RKO (cell line): ENCODE results near the gene SLTM.
"Not testable (repeated sequence)": the region's sequence is repeated elsewhere in the genome, so short reads cannot be mapped to it uniquely, and the experiment has no call there.

Experiments
- DNase-seq: peaks from one replicate; pipeline ENCODE4 v3.0.0-alpha.2; 2016; ENCODE audit warnings: low spot score

Gene SLTM

DNA sequence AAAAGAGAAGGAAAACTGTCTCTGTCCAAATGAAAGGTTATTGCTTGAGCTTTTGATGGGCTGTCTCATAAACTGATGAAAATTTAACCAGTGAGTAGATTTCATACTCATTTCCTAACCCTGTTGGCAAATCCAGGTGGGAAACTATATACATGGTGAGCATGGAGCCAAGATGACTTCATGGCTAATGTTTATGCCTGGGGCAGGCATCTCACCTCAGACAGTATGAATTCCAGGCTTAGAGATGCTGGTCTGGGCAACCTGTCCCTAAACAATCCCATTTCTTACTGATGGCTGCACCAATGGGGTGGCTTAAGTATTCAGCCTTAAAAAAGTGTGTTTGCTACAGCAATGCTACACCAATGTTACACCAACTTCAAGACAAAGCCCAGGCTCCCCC is 58.1 kb downstream of the SLTM start:
- DNase-seq, result no peak

DNA sequence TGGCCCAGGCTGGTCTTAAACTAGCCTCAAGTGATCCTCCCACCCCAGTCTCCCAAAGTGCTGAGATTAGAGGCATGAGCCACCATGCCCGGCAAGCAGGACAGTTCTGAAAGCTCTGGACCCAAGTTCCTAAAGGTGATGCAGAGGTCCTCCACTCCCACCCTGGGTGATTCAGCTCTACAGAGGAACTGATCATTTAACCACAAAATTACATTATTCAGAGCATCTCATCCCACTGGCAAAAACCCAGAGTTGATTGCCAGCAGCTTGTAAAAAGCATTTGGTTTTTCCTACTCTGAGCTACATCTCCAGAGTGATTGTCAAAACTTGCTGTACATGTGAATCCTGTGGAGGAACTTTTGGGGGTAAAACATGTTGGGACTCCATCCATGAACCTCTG is 60.2 kb downstream of the SLTM start:
- DNase-seq, result peak; percentile 38

DNA sequence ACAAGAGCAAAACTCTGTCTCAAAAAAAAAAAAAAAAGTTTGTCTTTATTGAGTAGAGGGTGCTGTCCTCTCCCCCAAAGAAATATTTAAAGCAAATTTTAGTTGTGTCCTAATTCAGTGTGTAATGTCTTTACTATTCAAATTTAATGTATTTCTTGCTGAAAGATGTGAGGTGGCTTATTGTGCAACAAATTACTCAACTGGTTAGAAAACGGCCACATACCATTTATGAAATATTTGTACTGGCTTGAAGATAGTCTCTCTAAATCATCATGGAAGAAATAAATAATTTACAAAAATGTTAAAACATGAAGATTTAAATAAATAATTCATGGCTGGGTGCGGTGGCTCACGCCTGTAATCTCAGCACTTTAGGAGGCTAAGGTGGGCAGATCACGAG is 63.0 kb downstream of the SLTM start:
- DNase-seq, result no peak

DNA sequence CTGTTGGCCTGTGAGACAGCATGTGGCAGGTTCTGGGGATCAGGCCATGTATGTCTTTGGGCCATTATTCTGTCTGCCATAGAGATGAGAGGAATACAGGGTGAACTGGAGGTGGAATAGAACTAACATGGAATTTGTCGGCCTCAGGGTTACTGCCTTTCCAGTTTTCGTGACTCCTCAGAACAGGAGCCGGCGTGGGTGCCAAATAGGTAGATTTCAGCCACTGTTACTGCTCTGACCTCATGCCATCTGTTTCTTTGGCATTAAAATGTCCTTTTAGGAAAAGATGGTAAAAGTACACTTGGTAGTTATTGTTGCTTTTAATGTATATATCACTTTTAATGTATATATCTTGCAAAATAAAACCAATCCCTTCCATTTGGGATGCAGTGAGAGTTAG is 65.6 kb downstream of the SLTM start:
- no peak for DNase-seq

DNA sequence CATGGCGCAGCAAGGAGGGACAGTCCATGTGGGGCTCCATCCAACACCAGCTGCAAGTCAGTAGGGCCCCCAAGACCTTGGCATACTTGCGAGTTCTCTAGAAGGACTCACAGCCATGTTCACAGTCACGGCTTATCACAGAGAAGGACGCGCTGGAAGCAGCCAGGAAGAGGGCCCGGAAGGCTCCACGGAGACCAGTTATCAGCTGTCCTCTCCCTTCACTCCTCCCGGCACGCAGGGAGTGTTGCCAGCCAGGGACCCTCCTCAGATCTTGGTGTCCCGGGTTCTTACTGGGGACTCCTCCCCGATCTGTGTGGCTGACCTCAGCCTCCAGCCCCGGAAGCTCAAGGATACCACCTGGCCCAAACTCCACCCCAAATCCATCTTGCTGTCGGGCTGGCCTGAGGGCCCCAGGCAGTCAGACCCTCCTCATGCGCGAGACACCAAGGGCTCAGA is 68.0 kb downstream of the SLTM start:
- DNase-seq, result no peak

DNA sequence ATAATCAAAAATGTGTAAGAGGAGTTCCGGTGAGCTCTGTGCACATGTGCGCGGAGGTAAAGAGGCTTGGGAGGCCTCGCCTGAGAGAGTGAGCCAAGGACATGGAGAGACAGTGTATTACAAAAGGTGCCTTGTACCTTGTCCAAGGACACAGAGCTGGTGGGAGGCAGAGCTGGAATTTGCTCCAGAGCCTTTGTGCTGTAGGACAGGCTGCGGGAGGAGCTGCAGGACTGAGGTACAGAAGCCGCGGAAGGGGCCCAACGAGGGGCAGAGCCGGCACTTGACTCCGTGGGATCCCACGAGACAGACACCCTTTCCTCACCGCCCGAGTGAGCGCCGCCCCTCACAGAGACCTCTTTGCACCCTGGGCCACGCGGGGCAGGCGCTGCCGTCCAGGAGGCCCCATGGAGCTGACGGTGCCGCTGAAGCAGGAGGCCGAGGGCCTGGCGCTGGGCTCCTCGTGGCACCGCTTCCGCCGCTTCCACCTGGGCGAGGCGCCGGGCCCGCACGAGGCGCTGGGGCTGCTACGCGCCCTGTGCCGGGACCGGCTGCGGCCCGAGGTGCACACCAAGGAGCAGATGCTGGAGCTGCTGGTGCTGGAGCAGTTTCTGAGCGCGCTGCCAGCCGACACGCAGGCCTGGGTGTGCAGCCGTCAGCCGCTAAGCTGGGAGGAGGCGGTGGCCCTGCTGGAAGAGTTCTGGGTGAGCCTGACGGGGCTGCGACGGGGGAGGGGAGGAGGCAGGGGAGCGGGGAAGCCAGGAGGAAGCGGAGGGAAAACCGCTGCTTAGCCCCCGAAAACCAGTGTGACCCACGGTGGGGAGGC is 68.7 kb downstream of the SLTM start:
- no peak for DNase-seq

DNA sequence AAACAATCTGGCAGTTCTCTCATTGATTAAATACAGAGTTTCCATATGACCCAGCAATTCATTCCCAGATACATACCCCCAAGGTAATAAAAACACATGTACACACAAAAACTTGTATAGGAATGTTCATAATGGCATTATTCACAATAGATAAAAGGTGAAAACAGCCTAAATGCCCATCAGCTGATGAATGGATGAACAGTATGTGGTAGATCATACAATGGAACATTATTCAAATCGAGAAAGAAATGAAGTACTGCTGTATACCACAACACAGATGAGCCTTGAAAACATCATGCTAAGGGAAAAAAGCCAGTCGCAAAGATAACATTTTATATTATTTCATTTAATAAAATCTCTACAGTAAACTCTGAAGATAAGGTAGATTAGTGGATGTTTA is 71.2 kb downstream of the SLTM start:
- no peak for DNase-seq

DNA sequence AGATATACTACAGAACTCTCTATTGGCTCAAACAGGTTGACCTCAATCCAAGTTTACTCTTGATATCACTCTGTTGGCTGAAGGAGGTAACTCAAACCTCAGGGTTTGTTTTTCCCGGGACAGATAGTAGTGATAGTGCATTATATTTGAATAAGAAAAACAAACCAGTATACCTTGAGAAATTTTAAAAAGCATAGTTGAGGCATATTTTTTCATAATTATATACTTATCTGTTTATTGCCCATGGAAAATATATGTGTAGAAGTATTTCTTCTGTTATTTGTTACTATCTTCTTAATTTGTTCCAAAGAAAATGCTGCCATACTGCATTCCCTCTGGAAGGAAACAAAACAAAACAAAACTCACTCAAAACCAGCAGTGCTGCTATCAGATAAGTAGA is 76.9 kb downstream of the SLTM start:
- not testable (repeated sequence) for DNase-seq

DNA sequence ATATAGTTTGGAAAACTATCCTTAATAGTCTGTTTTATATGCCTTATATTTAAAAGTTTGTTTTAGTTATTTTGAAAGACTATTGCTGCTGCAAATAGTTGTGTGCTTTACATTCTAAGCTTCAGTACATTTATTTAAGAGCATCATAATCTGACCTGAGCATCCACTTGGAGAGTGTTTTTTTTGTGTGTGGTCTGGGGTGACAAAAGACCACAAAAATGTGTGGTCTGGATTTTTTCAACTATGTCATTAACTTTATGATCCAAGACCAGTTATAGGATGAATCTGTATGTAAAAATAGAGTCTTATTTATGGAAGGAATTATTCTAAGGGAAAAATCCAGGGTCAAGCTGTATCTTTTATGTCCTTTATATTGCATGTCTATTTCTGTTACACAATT is 77.4 kb downstream of the SLTM start:
- no peak for DNase-seq

DNA sequence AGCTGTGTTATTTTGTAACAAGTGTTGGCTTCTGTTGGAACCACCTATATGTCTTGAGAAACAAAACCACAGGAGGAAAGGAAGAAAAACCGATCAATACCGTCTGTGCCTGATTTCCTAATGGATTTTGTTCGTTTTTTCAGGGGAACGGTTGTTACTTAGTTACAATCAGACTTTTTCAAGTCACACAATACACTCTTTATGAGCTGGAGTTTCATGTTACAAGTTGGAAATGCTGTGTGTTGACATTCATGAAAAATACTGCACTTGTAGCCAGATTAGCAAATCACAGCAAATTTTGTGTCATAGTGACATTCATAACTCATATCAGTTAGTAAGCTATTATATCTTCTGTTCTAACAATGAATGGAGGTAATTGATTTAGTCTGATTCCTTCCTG is 78.9 kb downstream of the SLTM start:
- DNase-seq, result no peak

DNA sequence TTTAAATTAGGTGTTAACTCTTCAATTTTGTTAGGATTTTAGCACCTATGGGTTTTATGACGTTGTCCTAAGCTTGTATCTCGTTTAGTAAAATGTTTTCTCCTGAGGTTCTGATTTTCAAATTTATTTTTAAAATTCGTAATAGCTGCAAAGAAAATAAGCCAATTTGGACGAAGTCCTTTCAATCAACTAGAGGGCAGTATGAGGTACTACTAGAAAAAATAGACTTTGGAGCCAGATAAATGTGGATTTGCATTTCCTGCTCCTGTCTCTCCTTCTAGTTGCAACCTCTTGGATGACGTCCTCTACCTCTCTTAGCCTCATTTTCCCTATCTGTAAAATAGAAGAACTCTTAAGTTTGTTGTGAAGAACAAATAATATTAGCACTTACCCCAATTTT is 81.1 kb downstream of the SLTM start:
- peak; percentile 52 for DNase-seq

DNA sequence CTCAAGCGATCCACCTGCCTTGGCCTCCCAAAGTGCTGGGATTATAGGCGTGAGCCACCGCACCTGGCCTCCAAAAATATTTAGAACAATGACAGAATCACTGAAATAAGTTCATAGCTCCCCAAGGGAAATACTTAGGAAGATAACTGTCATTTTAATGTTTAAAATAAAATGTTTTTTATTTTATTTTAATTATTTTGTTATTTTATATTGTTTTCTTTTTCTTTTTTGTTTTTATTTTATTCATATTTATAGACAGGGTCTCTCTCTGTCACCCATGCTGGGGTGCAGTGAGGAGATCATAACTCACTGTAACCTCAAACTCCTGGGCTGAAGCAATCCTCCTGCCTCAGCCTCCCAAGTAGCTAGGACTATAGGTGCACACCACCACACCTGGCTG is 82.3 kb downstream of the SLTM start:
- DNase-seq, result not testable (repeated sequence)

DNA sequence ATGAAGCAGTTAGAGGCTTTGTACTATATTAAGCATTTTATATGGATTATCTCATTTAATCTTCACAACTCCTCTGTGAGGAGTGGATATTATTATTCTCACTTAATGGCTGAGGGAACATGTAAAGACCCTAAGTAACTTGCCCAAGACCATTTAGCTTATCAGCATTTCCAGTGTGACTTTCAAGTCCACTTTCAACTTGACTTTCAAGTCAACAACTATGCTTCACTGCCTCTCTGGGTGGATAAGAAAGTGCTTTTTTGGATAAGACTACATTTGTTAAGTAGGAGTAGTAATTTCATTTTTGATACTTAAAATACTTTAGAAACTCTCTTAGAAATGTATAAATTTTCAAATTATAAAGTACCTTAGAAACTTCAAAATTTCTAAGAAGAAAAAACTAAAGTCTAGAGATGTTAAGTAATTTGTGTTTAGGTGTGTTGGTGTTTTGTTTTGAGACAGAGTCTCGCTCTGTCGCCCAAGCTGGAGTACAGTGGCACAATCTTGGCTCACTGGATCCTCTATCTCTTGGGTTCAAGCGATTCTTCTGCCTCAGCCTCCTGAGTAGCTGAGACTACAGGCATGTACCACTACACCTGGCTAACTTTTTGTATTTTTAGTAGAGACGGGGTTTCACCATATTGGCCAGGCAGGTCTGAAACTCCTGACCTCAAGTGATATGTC is 90.6 kb downstream of the SLTM start:
- no peak for DNase-seq

DNA sequence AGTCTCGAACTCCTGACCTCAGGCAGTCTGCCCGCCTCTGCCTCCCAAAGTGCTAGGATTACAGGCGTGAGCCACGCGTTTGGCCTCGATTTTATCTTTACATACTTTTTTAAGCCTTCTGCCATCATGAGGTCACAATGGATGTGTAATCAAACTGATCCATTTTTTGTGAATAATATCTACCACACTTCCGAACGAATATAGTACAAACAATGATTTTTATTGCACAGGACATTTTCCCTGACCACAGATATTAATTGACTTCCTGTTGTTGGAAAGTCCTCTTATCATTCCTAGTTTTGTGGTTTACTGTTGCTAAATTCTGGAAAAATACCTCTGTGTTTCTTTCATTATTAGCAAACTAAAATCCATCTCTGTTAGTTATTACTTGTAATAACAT is 93.4 kb downstream of the SLTM start:
- no peak for DNase-seq

DNA sequence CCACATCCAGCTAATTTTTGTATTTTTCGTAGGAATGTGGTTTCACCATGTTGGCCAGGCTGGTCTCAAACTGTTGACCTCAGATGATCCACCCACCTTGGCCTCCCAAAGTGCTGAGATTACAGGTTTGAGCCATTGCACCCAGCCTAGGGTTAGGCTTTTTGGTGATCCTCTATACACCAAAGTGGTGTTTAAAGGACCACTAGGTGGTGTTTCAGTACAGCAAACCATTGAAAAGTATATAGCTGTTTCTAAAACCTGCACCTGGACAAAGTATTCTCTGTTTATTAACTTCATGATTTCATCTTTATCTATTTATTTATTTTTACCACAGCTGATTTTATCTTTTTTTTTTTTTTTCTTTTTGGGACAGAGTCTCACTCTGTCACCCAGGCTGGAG is 94.0 kb downstream of the SLTM start:
- peak; percentile 35 for DNase-seq

DNA sequence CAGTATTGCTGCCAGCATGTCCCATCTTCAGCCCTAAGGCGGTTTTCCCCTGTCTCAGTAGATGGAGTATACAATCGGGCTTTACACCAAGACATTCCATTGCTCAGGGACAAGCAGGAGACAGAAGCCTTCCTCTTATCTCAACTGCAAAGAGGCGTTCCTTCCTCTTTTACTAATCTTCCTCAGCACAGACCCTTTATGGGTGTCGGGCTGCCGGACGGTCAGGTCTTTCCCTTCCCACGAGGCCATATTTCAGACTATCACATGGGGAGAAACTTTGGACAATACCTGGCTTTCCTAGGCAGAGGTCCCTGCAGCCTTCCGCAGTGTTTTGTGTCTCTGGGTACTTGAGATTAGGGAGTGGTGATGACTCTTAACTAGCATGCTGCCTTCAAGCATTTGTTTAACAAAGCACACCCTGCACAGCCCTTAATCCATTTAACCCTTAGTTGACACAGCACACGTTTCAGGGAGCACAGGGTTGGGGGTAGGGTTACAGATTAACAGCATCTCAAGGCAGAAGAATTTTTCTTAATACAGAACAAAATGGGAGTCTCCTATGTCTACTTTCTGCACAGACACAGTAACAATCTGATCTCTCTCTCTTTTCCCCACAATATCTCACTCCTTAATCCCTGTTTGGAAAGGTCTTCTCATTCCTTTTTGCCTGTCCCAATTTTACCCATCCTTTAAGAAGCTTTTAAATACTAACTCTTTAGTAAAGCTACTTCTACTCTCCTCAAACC is 99.6 kb downstream of the SLTM start:
- DNase-seq, result not testable (repeated sequence)

DNA sequence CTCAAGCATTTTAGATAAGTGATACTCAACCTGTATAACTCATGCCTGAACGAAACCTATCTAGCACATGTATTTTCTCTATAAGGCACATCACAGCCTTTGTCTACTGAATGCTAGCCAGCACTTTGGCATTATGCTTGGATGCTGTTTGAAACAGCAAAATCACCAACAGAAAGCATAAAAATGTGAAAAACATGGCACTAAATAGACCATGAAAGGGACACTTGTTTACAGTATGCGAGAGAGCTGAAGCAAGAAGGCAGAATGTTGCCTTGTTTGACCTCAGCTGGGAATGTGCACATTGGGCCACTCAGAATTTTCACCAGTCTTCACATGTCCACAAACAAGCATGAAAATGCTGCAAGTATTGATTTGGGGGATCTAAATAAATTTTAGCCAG is 102.9 kb downstream of the SLTM start:
- DNase-seq, result no peak
